Measurements from ENCODE around the gene TRAPPC10.

GRCh38 chr21:44051462-44051941, 39.4 kb downstream of the TRAPPC10 start:
- TF ChIP-seq POLR2AphosphoS5 (IDR thresholded peaks at IDR 0.05; ENCODE audit: low read depth): no peak
- TF ChIP-seq REST (IDR thresholded peaks at IDR 0.05; ENCODE audit: insufficient replicate concordance, low read depth): no peak
- TF ChIP-seq GABPA (IDR thresholded peaks at IDR 0.05; ENCODE audit: low read depth): no peak
